Activated CD4-positive, alpha-beta memory T cell treated with anti-CD3 and anti-CD28 coated beads, Interleukin-2, amount 10 ng/mL, durations not matched to agents 7 days and 5 days (primary cell): ENCODE data around the gene KRTAP4-11. TPM values are rescaled to one million over a fixed set of nuclear protein-coding genes. Genes with fewer than 3 reads are reported as not detected.
"Not testable (repeated sequence)": the region's sequence is repeated elsewhere in the genome, so short reads cannot be mapped to it uniquely, and the experiment has no call there.

Experiments used
- CTCF ChIA-PET: fragments of 350-600 bp; sonication (Branson Sonifier 250); formaldehyde crosslinking; loops from one replicate; lab custom pipeline; 2021; ENCODE audit warnings: antibody characterized with exemption, inconsistent platforms; lab: Charles Lee
- POLR2A ChIA-PET: fragments of 350-600 bp; sonication (Branson Sonifier 250); formaldehyde crosslinking; loops from one replicate; lab custom pipeline; 2021; ENCODE audit warnings: antibody characterized with exemption; lab: Charles Lee
- DNase-seq: peaks from one replicate; pipeline ENCODE4 v3.0.0-alpha.2; 2020
- H3K27ac Mint-ChIP-seq: one replicate; pipeline ENCODE4 v1.8.0; 2021; ENCODE audit warnings: mild to moderate bottlenecking, mixed read lengths
- H3K27me3 Mint-ChIP-seq: one replicate; pipeline ENCODE4 v1.8.0; 2021; ENCODE audit warnings: mixed read lengths
- H3K36me3 Mint-ChIP-seq: one replicate; pipeline ENCODE4 v1.8.0; 2021; ENCODE audit warnings: low read depth, mixed read lengths
- H3K4me1 Mint-ChIP-seq: one replicate; pipeline ENCODE4 v1.8.0; 2021; ENCODE audit warnings: mixed read lengths
- H3K4me3 Mint-ChIP-seq: one replicate; pipeline ENCODE4 v1.8.0; 2021; ENCODE audit warnings: mild to moderate bottlenecking, mixed read lengths
- H3K9me3 Mint-ChIP-seq: one replicate; pipeline ENCODE4 v1.8.0; 2021; ENCODE audit warnings: mixed read lengths
- total RNA-seq, 2 experiments: library from RNA; stranded (reverse); gene quantifications; one replicate each; pipeline ENCODE4 v1.2.3, GENCODE V29; 2021

KRTAP4-11 gene
- total RNA-seq, 2 experiments from 2014 or later = not detected

- no peak for DNase-seq
- Mint-ChIP-seq H3K4me3 (no peak overlapping the region), H3K36me3 (no peaks in the 10 kb centered on the region), H3K4me1 (peaks cover 7% of the 10 kb centered on the region), H3K9me3 (peaks cover 1% of the 10 kb centered on the region), H3K27ac (no peak overlapping the region), H3K27me3 (peaks cover 14% of the 10 kb centered on the region)
- ChIA-PET CTCF (no interaction called here), POLR2A (no interaction called here)
Measured at GRCh38 chr17:41118721-41119120, 548 bp upstream of the KRTAP4-11 start.

- no peak for DNase-seq
- Mint-ChIP-seq H3K27ac (no peak overlapping the region), H3K4me3 (no peak overlapping the region), H3K9me3 (peaks cover 2% of the 10 kb centered on the region), H3K36me3 (no peaks in the 10 kb centered on the region), H3K27me3 (peaks cover 10% of the 10 kb centered on the region), H3K4me1 (peaks cover 4% of the 10 kb centered on the region)
- ChIA-PET POLR2A (no interaction called here), CTCF (no interaction called here)
Measured at GRCh38 chr17:41116297-41116696, 1.9 kb downstream of the KRTAP4-11 start.

DNA sequence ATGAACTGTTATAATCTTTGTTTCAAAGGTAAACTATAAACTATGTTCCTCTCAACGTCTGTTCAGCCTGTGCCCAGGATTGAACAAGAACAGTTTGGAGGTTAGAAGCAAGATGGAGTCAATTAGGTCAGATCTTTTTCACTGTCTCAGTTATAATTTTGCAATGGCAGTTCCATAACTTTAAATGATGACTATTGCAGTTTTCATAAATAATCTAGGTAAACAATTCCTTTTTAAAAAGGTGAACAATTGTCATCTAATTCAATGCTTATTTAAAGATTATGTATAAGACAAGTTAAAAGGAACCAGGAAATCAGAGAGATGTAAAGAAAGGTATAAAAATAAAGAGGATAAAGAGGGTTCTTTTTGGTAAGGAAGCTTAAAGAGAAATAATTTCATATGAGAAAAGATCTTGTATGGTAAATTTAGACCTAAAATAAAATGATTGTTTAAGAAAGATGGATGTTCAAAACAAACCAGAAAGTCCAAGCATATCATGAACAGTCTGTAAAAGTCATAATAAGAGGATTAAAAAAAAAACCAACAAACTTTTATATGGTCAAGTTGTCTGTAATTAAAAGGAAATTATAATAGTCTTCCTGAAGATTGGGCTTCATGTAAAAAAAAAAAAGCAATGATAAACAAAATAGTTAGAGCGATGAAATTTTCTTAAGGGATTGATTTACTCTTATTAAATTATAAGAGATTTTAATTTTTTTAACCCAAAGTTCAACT is 6.9 kb downstream of the KRTAP4-11 start:
- peaks cover 18% of the 10 kb centered on the region for H3K27me3 Mint-ChIP-seq
- no peak overlapping the region for H3K4me3 Mint-ChIP-seq
- CTCF ChIA-PET = interaction anchor here (0.7 kb wide), 1 partner anchor 212 kb away, joined by 3 read pairs; no protein-coding TSS in a partner anchor
- no peak for DNase-seq
- H3K27ac Mint-ChIP-seq = no peak overlapping the region
- no peaks in the 10 kb centered on the region for H3K4me1 Mint-ChIP-seq
- peaks cover 4% of the 10 kb centered on the region for H3K9me3 Mint-ChIP-seq
- no peaks in the 10 kb centered on the region for H3K36me3 Mint-ChIP-seq
- POLR2A ChIA-PET = no interaction called here

GRCh38 chr17:41108728-41109386 is 9.3 kb downstream of the KRTAP4-11 start:
- CTCF ChIA-PET, H3K9me3 Mint-ChIP-seq, POLR2A ChIA-PET, DNase-seq, H3K4me1 Mint-ChIP-seq, H3K27ac Mint-ChIP-seq, H3K36me3 Mint-ChIP-seq, H3K4me3 Mint-ChIP-seq: not testable (repeated sequence)
- peaks cover 18% of the 10 kb centered on the region for H3K27me3 Mint-ChIP-seq

DNA sequence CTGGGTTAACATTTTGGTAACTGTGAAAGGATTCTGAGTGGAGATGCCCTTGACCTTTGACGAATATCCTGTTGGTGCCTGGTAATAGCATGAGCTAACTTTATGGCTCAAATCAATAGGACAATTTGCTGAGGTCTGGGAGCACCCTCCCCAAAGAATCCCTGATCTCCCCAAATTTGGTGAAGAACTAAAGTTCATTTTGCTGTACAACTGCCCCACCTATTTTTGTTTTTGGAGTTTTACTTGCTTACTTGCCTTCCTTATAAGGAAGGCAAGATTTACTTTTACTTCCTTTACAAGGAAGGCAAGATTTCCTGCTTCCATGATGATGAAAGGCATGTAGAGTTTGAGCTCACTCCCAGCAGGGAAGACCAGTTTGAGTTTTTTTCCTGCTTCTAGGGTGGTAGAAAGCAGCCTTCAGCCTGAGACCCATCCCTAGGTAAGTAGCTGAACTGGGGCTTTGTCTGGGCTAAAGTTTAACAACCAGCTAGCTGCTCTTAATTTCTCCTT is 10.2 kb downstream of the KRTAP4-11 start:
- H3K27me3 Mint-ChIP-seq = peaks cover 18% of the 10 kb centered on the region
- POLR2A ChIA-PET = no interaction called here
- H3K27ac Mint-ChIP-seq = no peak overlapping the region
- no peaks in the 10 kb centered on the region for H3K4me1 Mint-ChIP-seq
- H3K4me3 Mint-ChIP-seq = no peak overlapping the region
- peaks cover 4% of the 10 kb centered on the region for H3K9me3 Mint-ChIP-seq
- CTCF ChIA-PET = no interaction called here
- DNase-seq = no peak
- no peaks in the 10 kb centered on the region for H3K36me3 Mint-ChIP-seq

- CTCF ChIA-PET, H3K9me3 Mint-ChIP-seq, H3K27ac Mint-ChIP-seq, H3K4me1 Mint-ChIP-seq, POLR2A ChIA-PET, H3K36me3 Mint-ChIP-seq, H3K4me3 Mint-ChIP-seq, DNase-seq: not testable (repeated sequence)
- peaks cover 13% of the 10 kb centered on the region for H3K27me3 Mint-ChIP-seq
Measured at GRCh38 chr17:41105347-41105746, 12.8 kb downstream of the KRTAP4-11 start, which contains the start of gene KRTAP4-9. TSS of gene KRTAP4-9 (plus strand) at chr17:41105389. CDS start at chr17:41105389, 0 bp downstream.

- CTCF ChIA-PET = interaction anchor here (0.6 kb wide), 1 partner anchor 393 kb away, joined by 4 read pairs; no protein-coding TSS in a partner anchor
- H3K4me1 Mint-ChIP-seq, H3K27ac Mint-ChIP-seq, H3K9me3 Mint-ChIP-seq, DNase-seq, H3K36me3 Mint-ChIP-seq, POLR2A ChIA-PET, H3K4me3 Mint-ChIP-seq: not testable (repeated sequence)
- H3K27me3 Mint-ChIP-seq = peaks cover 18% of the 10 kb centered on the region
Measured at GRCh38 chr17:41104386-41105038, 13.7 kb downstream of the KRTAP4-11 start.

DNA sequence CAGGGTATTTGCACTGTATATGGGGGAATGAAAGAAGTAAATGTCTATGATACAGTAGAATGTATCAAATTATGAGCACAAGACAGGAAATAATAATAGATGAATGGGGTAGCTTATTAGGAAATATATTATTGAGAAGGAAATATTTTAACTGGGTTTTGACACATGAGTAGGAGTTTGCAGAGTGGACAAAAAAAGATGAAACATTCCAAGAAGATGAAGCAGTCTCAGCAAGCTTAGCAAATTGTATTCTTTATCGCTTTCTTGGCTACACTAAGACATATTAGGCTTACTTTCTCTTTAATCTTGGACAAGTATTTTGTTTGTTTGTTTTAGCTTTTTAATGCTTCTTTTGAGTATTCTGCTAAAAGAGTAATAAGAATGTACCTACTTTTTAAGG is 14.3 kb downstream of the KRTAP4-11 start:
- no peak overlapping the region for H3K4me3 Mint-ChIP-seq
- DNase-seq = no peak
- H3K9me3 Mint-ChIP-seq = no peaks in the 10 kb centered on the region
- no peaks in the 10 kb centered on the region for H3K36me3 Mint-ChIP-seq
- CTCF ChIA-PET = interaction anchor here (0.6 kb wide), 1 partner anchor 393 kb away, joined by 4 read pairs; no protein-coding TSS in a partner anchor
- H3K27ac Mint-ChIP-seq = no peak overlapping the region
- no peaks in the 10 kb centered on the region for H3K4me1 Mint-ChIP-seq
- H3K27me3 Mint-ChIP-seq = peaks cover 17% of the 10 kb centered on the region
- POLR2A ChIA-PET = no interaction called here

- H3K4me1 Mint-ChIP-seq = no peaks in the 10 kb centered on the region
- H3K27me3 Mint-ChIP-seq = peaks cover 15% of the 10 kb centered on the region
- ChIA-PET POLR2A (no interaction called here), CTCF (no interaction called here)
- H3K9me3 Mint-ChIP-seq = no peaks in the 10 kb centered on the region
- DNase-seq = no peak
- H3K27ac Mint-ChIP-seq = no peak within 1 kb of the TSS
- no peak within 1 kb of the TSS for H3K4me3 Mint-ChIP-seq
- no peaks in the 10 kb centered on the region for H3K36me3 Mint-ChIP-seq
Measured at GRCh38 chr17:41101586-41102259, 16.4 kb downstream of the KRTAP4-11 start, which contains the start of gene KRTAP4-16. TSS of gene KRTAP4-16 (minus strand) at chr17:41102209. CDS start at chr17:41102209, 0 bp downstream.

DNA sequence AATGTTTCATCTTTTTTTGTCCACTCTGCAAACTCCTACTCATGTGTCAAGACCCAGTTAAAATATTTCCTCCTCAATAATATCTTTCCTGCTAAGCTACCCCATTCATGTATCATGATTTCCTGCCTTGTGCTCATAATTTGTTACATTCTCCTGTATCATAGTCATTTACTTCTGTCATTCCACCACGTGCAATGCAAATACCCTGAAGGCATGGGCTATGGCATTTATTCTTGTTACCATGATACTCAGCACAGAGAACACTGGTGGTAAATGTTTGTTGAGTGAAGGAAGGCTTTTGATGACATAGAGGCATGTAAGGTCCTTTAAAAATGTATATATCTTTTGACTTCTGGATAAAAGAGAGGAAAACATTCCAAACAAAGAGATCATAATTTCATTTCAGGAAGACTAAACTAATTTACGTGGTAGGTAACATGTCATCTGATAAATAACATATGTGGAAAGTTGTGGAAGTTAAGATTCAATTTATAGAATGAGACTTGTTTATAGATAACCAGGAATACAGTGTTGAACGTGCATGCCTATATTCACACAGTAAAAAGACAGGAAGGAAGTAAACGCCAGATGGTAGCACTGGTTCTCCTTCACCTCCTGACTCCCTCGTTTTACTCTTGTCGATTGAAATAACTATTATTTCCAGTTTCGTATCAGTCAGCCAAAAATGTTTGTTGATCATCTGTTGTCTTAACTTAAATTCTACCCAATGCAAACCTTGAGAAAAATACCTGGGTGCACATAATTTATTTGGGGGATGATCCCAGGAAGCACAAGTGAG is 18.3 kb downstream of the KRTAP4-11 start:
- H3K36me3 Mint-ChIP-seq, H3K4me1 Mint-ChIP-seq, CTCF ChIA-PET, H3K9me3 Mint-ChIP-seq, DNase-seq, POLR2A ChIA-PET, H3K4me3 Mint-ChIP-seq, H3K27ac Mint-ChIP-seq: not testable (repeated sequence)
- H3K27me3 Mint-ChIP-seq = peaks cover 10% of the 10 kb centered on the region

DNA sequence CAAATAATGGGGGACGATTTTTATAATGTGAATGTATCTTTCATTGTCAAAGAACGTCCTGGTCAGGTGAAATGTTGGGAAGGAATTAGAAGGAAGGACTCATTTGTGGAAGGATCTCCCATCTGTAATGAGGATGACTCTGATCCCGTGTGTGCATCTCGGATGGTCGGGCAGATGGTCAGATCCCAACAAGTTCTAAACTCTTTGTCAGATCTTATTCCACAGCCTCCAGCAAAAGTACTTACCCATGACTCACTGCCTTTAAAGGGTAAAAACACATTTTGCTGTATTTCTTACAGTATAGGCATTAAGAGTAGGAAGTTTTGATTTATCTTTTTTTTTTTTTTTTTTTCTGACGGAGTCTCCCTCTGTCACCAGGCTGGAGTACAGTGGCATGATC is 19.7 kb downstream of the KRTAP4-11 start:
- CTCF ChIA-PET = no interaction called here
- Mint-ChIP-seq H3K27me3 (peaks cover 10% of the 10 kb centered on the region), H3K36me3 (no peaks in the 10 kb centered on the region), H3K27ac (no peak overlapping the region), H3K4me3 (no peak overlapping the region), H3K9me3 (no peaks in the 10 kb centered on the region), H3K4me1 (no peaks in the 10 kb centered on the region)
- POLR2A ChIA-PET = no interaction called here
- no peak for DNase-seq

GRCh38 chr17:41098042-41098441 is 20.1 kb downstream of the KRTAP4-11 start, which contains the start of gene KRTAP4-8:
TSS of gene KRTAP4-8 (minus strand) at chr17:41098142. CDS start at chr17:41098084, 58 bp downstream.
- Mint-ChIP-seq H3K36me3 (no peaks in the 10 kb centered on the region), H3K27me3 (peaks cover 10% of the 10 kb centered on the region), H3K9me3 (no peaks in the 10 kb centered on the region), H3K27ac (no peak within 1 kb of the TSS), H3K4me3 (no peak within 1 kb of the TSS), H3K4me1 (no peaks in the 10 kb centered on the region)
- no peak for DNase-seq
- POLR2A ChIA-PET = no interaction called here
- CTCF ChIA-PET = no interaction called here
